Dedifferentiated amniotic fluid mesenchymal stem cell (primary cell): ENCODE results near the gene SCN3B.

Source experiments
- DNase-seq: peaks from one replicate; pipeline ENCODE4 v3.0.0-alpha.2; 2016; ENCODE audit errors: extremely low spot score

The SCN3B gene

DNA sequence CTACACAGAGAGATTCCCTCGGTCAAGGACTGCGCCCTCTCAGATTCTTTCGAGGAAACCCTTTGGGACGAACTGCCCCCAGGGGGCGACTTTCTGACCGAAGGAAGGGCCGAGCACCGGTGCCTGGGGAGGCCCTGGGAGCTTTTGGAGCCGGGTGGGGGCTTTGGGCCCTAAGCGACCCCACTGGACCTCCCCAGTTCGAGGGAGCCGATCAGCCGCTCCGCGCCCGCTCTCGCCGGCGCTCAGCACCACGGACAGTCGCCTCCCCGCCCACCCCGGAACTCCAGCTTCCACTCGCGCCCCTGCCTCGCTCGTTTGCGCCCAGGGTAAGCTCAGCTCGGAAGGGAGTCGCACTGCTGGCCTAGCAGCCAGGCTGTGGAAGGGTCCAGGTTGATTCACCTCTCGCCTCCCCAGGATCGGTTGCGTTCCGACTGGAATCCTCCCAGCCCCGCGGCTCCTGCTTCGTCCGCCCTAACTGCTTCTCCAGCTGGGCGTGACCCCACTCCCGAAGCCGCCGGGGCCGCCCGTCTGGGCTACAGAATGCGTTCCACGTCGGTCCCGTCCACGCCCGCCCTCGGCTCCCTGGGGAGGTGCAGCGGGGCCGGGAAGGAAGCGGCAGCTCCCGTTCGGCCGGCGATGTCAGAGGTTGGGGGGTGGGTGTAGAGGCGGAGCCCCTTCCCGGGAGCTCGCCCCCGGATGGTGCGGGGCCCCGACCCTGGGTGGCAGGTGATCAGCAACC is 428 bp downstream of the SCN3B start:
- no peak for DNase-seq

DNA sequence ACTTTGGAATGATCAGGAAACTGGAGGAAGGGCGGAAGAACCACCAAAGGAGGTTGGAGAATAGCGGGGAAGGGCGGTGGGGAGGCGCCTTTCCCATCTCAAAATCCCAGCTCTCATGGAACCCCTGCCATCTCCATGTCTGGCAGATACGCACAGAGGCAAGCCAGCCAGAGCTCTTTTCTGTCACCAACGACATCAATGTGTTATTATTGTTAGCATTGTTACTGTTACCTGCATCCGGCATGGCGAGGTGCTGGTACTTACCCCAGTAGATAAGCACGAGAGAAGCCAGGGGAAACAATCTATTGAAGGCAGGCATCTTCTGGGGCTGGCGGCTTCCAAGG is 969 bp downstream of the SCN3B start:
- DNase-seq = no peak

DNA sequence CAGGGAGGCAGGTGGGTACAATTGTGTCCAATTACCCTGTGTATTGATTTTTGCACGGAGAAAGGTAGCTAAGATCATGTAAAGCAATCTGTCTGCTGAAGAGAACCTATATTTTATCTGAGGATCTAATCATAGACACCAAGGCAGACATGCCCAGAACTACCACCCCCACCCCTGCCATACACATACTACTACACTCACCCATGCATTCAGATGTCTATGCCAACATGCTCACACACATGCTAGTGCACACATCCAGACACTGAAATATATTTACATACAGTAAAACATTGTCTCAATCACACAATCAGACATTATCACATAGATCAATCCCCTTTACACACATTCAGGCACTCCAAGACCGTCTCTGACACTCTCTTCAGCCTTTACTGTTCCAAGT is 1.8 kb downstream of the SCN3B start:
- no peak for DNase-seq

DNA sequence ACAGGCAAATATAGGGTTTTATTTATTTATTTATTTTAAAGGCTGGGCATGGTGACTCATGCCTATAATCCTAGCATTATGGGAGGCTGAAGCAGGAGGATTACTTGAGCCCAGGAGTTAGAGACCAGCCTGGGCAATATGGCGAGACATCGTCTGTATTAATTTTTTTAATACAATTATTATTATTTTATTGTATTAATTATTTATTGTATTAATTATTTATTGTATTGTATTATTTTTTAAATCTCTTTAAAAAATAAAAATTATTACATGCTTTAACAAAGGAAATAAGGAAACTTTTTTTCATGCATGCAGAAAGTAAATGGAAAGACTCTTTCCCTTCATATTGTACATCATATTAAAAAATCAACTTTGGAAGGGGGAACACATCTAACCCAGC is 3.5 kb downstream of the SCN3B start:
- DNase-seq = no peak

DNA sequence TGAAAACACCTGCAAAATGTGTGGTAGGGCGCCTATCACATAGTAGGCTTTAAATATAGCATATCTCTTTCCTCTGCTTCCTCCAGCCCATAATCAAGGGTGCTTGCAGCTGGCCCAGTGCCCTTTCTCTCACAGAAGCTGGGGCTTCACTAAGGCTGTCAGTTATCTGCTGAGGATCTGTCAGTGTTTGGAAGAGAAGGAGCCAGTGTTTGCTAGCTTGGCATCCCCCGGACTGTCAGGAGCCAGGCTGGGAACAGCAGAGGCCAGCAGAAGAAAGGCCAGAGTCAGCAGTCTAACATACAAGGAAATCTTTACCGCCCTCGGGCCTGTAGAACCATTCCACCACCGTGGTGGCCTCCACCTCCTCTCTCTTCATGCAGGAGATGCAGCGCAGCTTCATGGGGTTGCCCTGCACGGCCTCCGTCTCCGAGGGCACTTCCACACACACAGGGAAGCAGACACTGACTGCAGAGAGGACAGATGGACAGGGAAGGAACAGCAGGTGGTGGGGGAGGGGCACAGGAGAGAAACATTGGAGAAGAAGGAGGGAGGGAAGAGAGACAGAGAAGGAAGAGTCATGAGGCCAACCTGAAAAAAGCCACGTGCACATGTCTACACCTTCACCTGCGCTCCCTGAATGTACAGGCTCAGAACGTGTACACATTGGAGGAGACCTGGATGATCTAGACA is 9.0 kb downstream of the SCN3B start:
- DNase-seq = no peak

DNA sequence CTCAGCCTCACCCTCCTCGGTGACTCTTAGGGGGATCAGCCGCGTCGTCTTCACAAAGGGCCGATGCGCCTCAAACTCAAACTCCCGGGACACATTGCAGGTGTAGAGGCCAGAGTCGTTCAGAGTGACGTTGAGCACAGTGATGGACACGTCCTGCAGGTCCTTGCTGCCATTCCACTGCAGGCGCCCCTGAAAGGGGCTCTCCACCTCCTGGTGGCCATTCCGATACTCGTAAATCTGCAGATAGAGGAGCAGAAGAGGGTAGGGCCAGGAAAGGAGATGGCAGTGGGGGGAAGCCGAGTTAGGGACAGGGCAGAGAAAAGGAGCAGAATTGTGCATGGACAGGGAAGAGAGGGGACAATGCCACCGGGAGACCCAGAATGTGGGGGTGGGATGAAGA is 12.0 kb downstream of the SCN3B start:
- no peak for DNase-seq

DNA sequence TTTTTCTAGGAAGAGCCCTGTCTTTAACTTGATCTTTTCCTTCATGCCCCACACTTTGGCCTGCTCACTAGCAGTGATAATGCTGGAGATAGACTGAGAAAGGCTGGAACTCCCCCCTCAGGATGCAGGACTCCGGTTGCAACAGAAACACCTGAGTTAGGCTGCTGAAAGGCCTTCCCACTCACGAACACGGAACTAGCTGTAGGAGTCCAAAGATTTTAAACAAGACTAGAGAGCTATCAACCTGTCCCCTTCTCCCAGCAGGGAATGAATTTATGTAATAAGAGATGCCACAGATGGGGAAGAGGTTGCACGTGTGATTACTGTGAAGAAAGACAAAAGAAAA is 13.0 kb downstream of the SCN3B start:
- DNase-seq = no peak

DNA sequence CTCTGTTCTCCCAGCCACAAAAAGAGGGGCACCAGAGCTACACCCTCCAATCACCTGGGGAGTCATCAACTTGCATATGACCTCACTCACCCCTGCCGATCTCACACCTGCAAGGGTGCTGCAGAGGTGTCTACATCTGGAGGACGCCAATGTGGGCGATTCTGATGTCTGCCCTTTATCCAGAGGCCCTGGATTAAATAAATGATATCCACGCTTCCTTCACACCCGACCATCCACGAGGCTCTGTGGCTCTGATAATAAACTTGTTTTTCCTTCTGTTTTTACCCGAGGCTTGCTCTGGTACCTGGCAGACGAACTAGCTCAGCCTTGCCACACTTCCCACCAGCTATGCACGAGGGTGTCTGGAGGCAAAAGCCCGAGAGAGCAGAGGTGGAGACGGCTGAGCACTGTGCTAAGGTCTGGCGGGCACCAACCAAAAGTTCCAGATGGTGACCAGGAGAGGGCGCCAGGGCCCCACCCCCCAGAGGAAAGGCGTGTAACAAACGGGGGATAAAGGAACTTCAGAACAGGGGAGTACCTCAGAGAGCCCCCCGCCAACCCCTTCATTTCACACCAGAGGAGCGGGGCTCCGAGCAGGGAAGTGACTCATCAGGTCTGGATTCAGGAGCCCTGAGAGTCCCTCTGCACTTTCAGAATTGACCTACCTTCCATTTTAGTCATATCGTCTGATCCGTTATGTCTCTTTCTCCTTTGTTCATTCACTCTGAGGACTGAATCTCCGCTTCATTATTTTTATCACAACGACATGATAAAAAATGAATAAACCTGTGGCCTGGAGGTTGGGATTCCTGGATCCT is 13.5 kb downstream of the SCN3B start:
- peak; percentile 20 for DNase-seq

DNA sequence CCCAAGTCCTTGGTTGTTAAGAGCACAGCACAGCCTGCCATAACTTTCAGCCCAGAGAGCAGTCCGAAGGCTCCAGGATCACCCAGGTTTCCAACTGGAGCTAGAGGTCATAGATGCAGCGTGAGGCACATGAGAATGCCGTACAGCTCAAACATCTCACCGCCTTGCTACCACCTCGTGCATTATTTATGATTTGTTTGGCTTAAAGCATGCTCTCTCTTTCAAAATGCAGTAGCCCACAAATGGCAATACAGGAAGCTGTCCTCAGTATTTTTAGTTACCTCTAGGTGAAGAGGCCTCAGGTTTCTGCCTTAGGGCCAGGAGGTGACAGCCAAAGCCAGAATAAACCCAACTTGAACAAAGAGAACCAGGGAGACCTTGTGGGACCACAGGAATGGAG is 14.4 kb downstream of the SCN3B start:
- DNase-seq = no peak

DNA sequence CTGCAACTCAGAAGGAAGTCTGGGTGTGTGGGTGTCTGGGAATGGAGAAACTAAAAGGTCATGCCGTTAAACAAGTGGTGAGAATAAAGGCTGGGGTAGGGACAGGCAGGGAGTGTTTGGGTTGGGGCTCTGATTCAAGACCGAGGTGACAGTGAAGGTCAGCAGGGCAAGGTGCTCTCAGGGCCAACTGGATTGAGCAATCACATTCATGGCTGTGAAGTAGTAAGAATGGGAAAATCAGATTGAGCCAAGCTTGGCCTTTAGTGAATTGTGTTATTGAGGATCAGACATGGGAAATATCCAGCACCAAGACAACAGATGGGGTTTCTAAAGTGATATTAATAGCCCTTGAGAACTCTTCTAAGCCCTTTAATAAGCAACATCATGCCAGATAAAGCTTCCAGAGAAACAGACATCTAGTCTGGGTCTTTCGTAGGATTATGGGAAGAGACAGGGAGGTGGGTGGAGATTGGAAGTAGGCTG is 24.3 kb downstream of the SCN3B start:
- no peak for DNase-seq

DNA sequence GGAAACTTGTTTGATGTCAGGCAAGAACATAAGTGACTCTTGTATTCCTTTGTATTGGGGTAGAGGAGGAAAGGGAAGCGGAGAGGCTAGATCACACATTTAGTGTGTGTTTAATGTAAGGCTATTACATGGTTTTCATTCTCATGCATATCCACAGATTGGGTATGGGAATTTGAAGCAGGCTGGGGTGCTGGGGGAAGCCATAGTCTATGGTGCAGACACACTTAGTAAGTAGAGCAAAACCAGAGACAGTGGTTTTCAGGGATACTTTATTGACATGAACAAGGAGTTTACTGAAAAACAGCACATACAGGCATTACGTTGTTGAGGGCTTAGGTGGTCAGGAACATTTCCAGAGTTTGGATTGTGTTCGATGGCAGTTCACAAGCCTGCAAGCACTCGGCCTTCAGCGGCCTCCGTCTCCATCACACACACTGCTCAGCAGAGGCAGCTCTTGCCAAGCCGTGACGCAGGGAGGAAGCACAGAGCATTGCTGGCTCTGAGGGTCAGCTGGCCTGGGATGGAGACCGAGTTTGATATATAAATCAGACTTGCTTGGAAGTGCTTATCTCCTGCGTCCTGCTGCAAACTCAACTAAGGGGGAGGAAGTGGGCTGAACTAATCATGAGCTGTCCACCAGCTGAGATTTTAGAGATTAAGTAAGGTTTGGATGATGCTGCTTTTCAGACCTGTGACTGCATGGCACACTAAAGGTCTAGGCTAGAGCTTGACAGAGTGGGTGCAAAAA is 25.3 kb downstream of the SCN3B start:
- DNase-seq = no peak

DNA sequence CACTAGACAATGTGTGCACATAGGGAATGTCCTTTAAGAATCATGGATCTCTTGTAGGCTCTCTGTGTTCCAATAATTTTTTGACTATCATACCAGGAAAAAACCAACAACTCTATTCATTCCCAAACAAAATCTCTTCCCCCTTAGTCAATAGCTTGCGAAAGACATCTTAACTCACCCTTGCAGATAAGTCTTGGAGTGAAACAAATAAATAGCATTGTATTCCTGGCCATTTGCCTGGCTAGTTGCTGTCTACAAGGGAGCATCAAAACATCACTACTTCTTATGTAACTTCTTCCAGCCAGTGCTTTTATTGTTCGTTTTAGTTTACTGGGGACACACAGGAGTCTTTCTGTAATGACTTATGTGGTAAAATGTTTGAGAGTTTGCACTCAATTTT is 29.4 kb downstream of the SCN3B start:
- DNase-seq = no peak

DNA sequence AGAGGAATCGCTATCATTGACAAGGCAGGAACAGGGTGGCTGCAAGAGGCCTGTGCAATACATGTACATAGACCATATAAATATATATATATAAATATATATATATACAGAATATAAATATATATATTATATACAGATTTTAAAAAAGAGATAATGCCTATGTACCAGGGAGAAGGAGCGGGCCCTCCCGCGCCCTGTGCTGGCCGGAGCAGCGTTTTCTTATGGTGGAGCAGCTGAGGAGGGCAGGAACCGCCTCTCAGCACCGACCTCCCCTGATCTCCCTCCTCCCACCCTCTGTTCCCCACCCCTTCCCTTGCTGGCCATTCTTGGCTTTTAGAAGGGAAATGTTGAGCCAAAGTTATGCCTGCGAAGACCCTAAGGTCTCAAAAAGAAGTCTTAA is 31.8 kb downstream of the SCN3B start:
- DNase-seq = no peak

DNA sequence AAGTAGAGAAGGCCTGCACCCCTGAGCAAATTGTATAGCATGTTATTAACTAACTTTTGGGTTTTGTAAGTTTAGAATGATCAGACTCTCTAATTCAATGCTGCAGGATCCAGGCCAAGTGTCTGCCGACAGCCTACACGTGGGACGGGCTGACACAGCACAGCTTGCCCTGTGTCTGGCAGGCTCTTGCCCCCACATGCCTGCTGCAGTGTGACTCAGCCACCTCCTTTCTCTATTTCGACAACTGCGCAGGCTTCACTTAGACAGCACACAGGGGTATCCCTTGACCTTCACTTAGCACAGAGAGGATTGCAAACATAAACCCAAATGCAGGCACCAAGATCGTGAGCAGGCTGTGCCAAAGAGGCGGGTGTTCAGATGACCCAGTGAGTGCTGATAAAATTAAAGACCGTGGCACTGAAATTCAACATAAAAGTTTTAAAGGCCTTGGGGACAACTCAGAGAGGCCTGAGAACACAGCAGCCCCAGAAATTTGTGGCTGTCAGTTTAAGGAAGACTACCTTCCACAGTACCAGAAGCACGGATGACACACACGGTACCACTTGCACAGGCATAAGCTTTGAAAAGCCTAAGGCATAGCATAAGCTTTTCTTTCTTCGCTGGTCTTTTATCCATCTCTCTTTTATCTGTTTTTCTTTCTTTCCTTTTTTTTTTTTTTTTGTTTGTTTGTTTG is 37.8 kb downstream of the SCN3B start:
- DNase-seq = no peak

DNA sequence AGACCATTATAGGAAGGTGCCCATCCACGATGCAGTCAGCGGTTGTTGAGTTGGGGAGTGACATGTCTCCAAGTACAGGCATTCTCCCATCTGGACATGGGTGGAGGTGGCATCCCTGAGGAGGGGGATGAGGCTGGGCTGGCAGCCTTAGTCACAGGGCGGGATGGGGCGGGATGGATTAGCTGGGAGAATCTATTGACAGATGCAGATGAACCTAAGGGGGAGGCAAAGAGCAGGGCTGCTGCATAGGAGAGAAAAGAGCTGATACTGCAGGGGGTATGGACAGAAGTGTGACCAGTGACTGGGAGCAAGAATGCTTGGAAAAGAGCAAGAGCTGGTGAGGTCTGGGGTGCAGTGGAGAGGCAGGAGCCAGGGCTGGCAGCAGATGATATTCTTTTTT is 42.7 kb downstream of the SCN3B start:
- no peak for DNase-seq

DNA sequence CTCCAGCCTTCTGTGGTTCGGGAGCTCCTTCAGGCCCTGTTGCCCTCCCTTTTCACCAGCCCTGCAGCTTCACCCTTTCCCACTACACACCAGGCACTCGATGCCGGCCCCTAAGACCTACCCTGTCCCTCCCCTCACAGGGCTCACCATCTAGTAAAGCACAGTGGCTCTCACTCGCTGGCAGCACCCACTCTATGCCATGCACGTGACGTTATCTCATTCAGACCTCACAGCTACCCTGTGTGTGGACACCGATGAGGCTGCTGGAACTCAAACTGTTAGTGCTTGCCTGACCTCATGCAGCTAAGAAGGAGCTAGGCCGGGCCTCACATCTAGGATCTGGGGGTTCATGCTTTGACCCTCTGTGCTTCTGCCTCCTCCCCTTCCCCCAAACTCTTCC is 45.5 kb downstream of the SCN3B start:
- DNase-seq = no peak

DNA sequence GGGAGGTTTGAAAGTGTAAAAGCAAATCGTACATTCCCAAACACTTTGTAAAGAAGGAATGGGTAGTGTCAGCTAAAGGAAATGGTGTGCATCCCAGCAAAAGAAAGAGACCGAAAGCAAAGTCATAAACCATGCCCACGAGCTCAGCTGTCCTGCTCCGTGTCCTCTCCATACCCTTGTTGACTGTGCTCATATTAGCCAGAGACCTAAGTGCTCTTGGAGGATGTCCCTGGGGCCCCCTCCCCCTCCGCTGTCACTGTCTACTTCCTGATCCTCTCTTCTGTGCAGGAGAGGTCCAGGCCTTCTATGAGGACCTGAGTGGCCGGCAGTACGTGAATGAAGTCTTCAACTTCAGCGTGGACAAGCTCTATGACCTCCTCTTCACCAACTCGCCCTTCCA is 46.1 kb downstream of the SCN3B start:
- DNase-seq = no peak

DNA sequence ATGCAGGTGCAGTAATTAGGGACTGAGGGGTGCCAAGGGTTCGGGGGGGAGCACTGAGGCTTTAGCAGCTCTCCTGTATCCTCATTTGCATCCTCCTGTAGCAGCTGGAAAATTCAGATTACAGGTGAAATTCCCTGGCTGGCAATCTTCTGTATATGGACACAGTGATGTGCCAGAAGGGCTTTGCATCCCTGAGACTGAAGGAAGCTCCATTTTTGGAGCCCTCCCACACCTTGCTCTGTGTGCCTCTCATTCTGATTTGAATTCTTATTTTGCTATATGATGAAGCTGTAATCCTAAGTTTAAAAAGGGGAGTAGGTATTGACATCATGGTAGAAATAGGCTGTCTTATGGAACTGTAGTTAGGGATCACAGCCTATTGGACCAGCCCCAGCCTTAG is 46.6 kb downstream of the SCN3B start:
- no peak for DNase-seq

DNA sequence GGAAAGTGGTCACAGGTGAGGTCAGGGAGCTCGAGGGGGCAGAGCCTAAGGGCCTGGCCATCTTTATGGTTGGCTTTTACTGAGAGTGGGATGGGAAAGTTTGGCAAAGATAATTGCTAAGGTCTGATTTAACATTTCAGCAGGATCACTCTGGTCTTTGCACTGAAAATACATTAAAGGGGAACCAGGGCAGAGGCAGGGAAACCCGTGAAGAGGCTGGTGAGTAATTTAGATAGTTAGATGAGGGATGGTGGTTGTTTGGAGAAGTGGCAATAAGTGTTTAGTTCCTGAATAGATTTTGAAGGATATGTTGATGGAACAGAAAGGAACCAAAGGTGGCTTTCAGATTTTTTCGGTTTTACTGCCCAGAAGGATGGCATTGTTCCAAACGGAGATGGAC is 50.8 kb downstream of the SCN3B start:
- DNase-seq = no peak

DNA sequence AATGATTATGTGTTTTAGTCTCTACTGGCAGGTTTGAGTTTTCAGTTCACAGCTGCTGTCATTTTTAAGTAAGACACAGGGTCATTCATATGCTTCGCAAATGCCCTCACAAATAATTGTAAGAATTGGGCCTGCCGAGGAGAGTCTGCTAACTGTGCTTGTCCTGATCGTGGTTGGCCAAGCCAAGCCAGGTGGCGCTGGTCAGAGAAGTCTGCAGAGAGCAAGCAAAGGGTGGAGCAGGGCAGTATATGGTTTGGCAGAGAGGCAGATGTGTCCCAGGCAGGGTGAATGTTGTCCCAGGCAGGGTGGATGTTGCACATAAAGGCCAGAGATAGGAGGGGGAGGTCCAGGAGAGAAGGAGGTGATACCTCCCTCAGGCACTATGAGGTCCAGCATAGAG is 52.7 kb downstream of the SCN3B start:
- DNase-seq = no peak

DNA sequence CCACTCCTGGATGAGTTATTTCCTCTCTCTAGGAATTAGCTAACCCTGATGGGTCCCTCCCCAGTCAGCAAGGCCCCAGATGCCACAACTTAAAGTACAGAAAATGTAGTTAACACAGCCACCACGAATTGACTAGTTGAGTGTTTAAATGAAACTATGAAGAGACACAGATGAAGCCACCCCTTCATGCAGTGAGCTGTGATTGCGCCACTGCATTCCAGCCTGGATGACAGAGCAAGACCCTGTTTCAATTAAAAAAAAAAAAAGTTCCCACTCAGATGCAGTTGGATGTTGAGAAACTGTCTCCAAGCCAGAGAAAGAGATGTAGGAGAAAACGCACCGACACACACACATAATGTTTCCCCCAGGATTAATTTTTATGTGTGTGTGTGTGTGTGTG is 53.3 kb downstream of the SCN3B start:
- DNase-seq = no peak

DNA sequence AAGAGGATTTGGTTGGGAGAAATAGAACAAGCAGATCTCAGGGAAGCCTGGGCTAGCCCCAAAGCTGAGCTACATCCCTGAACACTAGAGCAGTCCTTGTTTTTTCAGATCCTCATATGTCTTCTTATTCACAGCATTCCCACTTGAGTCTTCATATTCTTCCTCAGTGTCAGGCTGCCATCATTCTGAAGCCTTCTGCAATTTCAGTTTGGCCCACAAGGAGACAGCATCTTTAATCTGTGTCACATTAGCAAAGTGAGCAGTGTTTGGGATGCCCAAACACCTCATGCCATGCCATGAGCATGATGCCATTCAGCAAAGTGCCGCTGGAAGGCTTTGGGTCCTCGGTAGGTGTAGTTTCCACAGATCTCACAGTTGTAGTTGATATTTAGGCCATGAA is 56.6 kb downstream of the SCN3B start:
- DNase-seq = no peak
